Body of pancreas (tissue), 4 donors: Measurements from ENCODE around the gene MUC6. TPM values are rescaled to one million over a fixed set of nuclear protein-coding genes. Genes with fewer than 3 reads are reported as not detected.
A peak's percentile ranks its signal among the peaks of the same experiment; 100 is the strongest.

Experiments
- ATAC-seq: fragments of 150-250 bp; one replicate; pipeline ENCODE4 v1.9.1; 2016
- DNase-seq, 4 donors: peaks; one replicate each; pipeline ENCODE4 v3.0.0-alpha.2; 2019
- H3K27ac ChIP-seq, 4 donors: fragments of 200-600 bp; sonication (generic); 1 replicate in 3 of 4; 2 replicates in 1 of 4; pipeline versions ENCODE4 v1.5.1 to v1.6.1; 2016 to 2019; ENCODE audit warnings: mild to moderate bottlenecking in 1 of 4, mixed read lengths in 1 of 4, moderate library complexity in 1 of 4
- H3K27me3 ChIP-seq, 2 donors: fragments of 200-600 bp; sonication (generic); one replicate each; pipeline ENCODE4 v1.6.0; 2016; ENCODE audit warnings: mild to moderate bottlenecking in 1 of 2
- H3K36me3 ChIP-seq, 2 donors: fragments of 200-600 bp; sonication (generic); replicated peaks in 1 of 2; 2 replicates each; pipeline ENCODE4 v1.5.1; 2016; ENCODE audit warnings: low read depth in 2 of 2; ENCODE audit not compliant: insufficient read depth in 1 of 2
- H3K4me1 ChIP-seq: fragments of 200-600 bp; sonication (generic); one replicate; pipeline ENCODE4 v1.6.0; 2016
- H3K4me3 ChIP-seq, 2 donors: fragments of 200-600 bp; sonication (generic); 1 replicate in 1 of 2; 2 replicates in 1 of 2; pipeline ENCODE4 v1.5.1; 2016 to 2019
- H3K9me3 ChIP-seq, 3 donors: fragments of 200-600 bp; sonication (generic); 1 replicate in 2 of 3; 2 replicates in 1 of 3; pipeline ENCODE4 v1.5.1; 2016
- POLR2A ChIP-seq, 3 donors: fragments of 450-650 bp; IDR thresholded peaks; one replicate each; pipeline ENCODE4 v1.6.1; 2016; ENCODE audit warnings: antibody characterized with exemption in 3 of 3, mild to moderate bottlenecking in 2 of 3
- WGBS, 2 donors: methylation state at CpG; one replicate each; pipeline ENCODE4 v1.1.5; 2017; 5-methylcytosine and 5-hydroxymethylcytosine counted together
- intact Hi-C: fragments of 100-400 bp; cut with DNase I; formaldehyde crosslinking; loops from one replicate; pipeline ENCODE4 v1.15.1; 2023
- total RNA-seq, 2 donors: library from RNA; depleted of rRNA; stranded (reverse); fragments of >200 nt; gene quantifications; one replicate each; pipeline ENCODE4 v1.1.0, GENCODE V29; 2016
- TF ChIP-seq, protein P1 (sequence below), 7 experiments: fragments of 450-650 bp in 4 of 7; fragments of 200-600 bp in 3 of 7; sonication (generic) in 3 of 7; IDR thresholded peaks; one replicate each; pipeline ENCODE4 v1.5.1; 2016 to 2019; ENCODE audit warnings: antibody characterized with exemption in 7 of 7

Gene MUC6
- total RNA-seq, 2 donors from 2014 or later = 101 to 194 TPM

DNA sequence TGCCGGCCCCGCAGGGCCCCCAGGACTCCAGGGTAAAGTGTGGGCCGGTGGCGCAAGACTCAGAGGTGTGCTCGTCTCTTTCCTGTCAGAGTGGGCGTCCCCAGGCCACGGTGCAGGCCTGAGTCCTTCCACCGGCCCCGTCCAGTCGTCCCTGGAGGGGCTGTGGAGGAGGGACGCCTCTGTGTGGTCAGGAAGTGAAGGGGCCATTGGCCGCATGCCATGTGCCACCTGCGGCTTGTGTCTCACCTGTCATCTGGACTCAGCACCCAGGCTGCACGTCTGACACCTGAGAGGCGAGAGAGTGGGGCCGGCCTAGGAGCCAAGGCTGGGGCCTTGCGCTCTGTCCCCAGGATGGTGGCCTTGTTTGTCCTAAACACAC lies 25.2 kb downstream of the MUC6 start:
- Histone ChIP-seq H3K27me3 (no peaks in the 10 kb centered on the region), H3K9me3 (no peaks in the 10 kb centered on the region), H3K36me3 (peaks cover 0 to 4% of the 10 kb centered on the region in 2 donors), H3K4me3 (no peak overlapping the region), H3K4me1 (peaks cover 50% of the 10 kb centered on the region), H3K27ac (peak overlapping the region; percentile 76 to 93 (median 82))
- ATAC-seq (peak; percentile 25), DNase-seq (peak; percentile 54 to 85 (median 68))
- intact Hi-C loops = no loop called here
- WGBS, 2 donors = 18 to 28% methylated on average over 11 to 17 of the region's 17 CpGs
- TF ChIP-seq, protein P1, sequence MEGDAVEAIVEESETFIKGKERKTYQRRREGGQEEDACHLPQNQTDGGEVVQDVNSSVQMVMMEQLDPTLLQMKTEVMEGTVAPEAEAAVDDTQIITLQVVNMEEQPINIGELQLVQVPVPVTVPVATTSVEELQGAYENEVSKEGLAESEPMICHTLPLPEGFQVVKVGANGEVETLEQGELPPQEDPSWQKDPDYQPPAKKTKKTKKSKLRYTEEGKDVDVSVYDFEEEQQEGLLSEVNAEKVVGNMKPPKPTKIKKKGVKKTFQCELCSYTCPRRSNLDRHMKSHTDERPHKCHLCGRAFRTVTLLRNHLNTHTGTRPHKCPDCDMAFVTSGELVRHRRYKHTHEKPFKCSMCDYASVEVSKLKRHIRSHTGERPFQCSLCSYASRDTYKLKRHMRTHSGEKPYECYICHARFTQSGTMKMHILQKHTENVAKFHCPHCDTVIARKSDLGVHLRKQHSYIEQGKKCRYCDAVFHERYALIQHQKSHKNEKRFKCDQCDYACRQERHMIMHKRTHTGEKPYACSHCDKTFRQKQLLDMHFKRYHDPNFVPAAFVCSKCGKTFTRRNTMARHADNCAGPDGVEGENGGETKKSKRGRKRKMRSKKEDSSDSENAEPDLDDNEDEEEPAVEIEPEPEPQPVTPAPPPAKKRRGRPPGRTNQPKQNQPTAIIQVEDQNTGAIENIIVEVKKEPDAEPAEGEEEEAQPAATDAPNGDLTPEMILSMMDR (IDR thresholded peaks at IDR 0.05) = peak in 1 of 7 experiments; percentile 18
- no peak for TF ChIP-seq POLR2A (IDR thresholded peaks at IDR 0.05)

DNA sequence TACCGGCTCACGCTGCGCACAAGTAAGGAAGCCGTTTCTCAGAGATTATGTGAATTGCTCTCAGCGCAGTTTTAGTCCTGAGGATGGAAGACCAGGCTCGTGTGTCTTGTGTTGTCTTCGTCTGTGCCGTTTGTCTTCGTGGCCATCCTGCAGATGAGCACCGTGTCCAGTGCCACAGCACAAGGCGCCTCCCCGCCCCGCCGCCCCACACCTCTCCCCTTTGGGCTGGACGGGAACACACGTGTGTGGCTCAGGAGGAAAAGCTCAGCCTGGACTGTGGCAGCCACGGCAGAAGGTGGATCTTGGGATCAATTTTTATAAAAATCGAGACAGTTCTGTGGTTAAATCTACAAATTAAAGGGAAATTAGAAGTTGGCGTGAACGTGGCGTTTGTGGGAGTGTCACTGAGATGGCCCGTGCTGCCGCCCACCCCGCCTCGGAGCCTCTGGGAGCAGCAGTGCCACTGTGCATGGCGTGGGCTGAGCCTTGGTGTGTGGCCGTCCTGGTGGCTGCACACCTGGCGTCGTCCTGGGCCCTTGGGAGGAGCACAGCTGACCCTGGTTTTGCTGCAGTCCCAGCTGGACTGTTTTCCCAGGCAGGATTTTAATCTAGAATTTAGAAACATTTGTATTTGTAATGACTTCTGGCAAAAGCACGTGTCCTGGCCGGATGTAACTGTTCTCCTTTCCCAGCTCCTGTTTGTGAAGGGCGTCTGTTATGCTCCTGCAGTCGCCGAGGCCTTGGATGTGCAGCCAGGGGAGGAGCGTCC lies 25.8 kb downstream of the MUC6 start:
- peaks cover 0 to 4% of the 10 kb centered on the region in 2 donors for H3K36me3 ChIP-seq
- peaks cover 56% of the 10 kb centered on the region for H3K4me1 ChIP-seq
- ATAC-seq = peak; percentile 82
- H3K27ac ChIP-seq = peak overlapping the region; percentile 76 to 93 (median 82)
- peak; percentile 82 to 93 (median 92) for DNase-seq
- H3K9me3 ChIP-seq = no peaks in the 10 kb centered on the region
- no peak overlapping the region for H3K4me3 ChIP-seq
- intact Hi-C loops = no loop called here
- no peaks in the 10 kb centered on the region for H3K27me3 ChIP-seq
- TF ChIP-seq, protein P1 (IDR thresholded peaks at IDR 0.05) = no peak
- peak in 2 of 3 donors; percentile 16 to 37 for TF ChIP-seq POLR2A (IDR thresholded peaks at IDR 0.05)
- 55 to 64% methylated on average over 20 to 35 of the region's 35 CpGs for WGBS, 2 donors

DNA sequence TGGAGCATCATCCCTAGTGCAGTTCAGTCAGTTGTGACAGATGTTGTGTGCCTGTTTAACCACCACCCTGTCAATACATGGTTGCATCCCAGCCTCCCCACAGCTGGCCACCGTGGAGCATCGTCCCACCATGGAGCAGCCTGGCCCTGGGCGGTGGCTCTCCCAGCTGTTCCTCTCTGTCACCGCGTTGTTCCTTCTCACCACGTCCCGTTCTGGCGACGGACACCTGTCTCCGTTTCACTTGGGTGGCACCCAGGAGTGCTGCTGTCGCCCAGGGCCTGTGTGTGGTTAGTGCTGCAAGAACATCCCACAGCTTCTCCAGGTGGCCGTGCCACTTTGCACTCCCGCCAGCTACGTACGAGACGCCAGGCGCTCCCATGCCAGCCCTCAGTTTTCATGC lies 26.5 kb downstream of the MUC6 start:
- ATAC-seq (no peak), DNase-seq (peak in 1 of 4 donors; percentile 58)
- Histone ChIP-seq H3K9me3 (no peaks in the 10 kb centered on the region), H3K4me1 (peaks cover 52% of the 10 kb centered on the region), H3K27me3 (no peaks in the 10 kb centered on the region), H3K27ac (peak overlapping the region in 3 of 4 donors; percentile 76 to 93 (median 81)), H3K36me3 (peaks cover 0 to 5% of the 10 kb centered on the region in 2 donors), H3K4me3 (no peak overlapping the region)
- WGBS, 2 donors = 83 to 94% methylated on average over 9 to 16 of the region's 17 CpGs
- intact Hi-C loops = no loop called here
- TF ChIP-seq, protein P1 (IDR thresholded peaks at IDR 0.05) = no peak
- no peak for TF ChIP-seq POLR2A (IDR thresholded peaks at IDR 0.05)

DNA sequence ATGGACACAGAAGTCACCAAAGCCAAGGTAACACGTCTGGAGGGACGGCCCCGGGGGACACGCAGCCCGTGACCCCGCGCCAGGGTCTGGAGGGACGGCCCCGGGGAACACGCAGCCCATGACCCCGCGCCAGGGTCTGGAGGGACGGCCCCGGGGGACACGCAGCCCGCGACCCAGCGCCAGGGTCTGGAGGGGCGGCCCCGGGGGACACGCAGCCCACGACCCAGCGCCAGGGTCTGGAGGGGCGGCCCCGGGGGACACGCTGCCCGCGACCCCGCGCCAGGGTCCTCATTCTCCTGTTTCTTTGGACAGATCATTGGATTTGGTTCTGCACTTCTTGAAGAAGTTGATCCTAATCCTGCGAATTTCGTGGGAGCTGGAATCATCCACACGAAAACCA lies 27.1 kb downstream of the MUC6 start:
- WGBS, 2 donors = 92% methylated on average over 12 to 26 of the region's 33 CpGs
- ATAC-seq (no peak), DNase-seq (no peak)
- peaks cover 47% of the 10 kb centered on the region for H3K4me1 ChIP-seq
- no peaks in the 10 kb centered on the region for H3K27me3 ChIP-seq
- TF ChIP-seq, protein P1 (IDR thresholded peaks at IDR 0.05) = no peak
- TF ChIP-seq POLR2A (IDR thresholded peaks at IDR 0.05) = no peak
- peaks cover 0 to 6% of the 10 kb centered on the region in 2 donors for H3K36me3 ChIP-seq
- no peaks in the 10 kb centered on the region for H3K9me3 ChIP-seq
- intact Hi-C loops = no loop called here
- no peak overlapping the region for H3K4me3 ChIP-seq
- H3K27ac ChIP-seq = peak overlapping the region in 1 of 4 donors; percentile 93

DNA sequence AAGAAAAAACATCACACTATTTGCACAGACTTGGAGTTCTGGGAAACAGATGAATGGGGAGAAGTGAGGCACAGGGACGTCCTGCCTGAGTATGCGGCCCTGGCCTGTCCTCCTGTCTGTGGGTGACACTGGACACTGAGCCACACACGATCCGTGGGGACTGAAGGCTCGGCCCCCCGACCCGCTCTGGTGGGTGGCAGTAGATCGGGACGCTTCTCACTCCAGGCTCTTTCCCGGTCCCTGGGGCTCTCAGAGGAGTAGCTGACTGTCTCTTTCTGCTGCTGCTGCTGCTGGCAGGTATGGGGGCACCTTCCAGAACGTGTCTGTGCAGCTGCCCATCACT lies 27.7 kb downstream of the MUC6 start:
- Histone ChIP-seq H3K4me3 (no peak overlapping the region), H3K4me1 (peaks cover 47% of the 10 kb centered on the region), H3K27ac (peak overlapping the region in 1 of 4 donors; percentile 93), H3K27me3 (no peaks in the 10 kb centered on the region), H3K36me3 (peaks cover 0 to 6% of the 10 kb centered on the region in 2 donors), H3K9me3 (no peaks in the 10 kb centered on the region)
- ATAC-seq (no peak), DNase-seq (no peak)
- intact Hi-C loops = no loop called here
- WGBS, 2 donors = 88 to 97% methylated on average over 5 to 11 of the region's 11 CpGs
- no peak for TF ChIP-seq POLR2A (IDR thresholded peaks at IDR 0.05)
- TF ChIP-seq, protein P1 (IDR thresholded peaks at IDR 0.05) = no peak
